Bronchial epithelial cell (primary cell): ENCODE data around the gene ARL6IP4. TPM values are rescaled to one million over a fixed set of nuclear protein-coding genes. Genes with fewer than 3 reads are reported as not detected.

Source experiments
- DNase-seq: peaks from one replicate; pipeline ENCODE4 v3.0.0-alpha.2; 2010; ENCODE audit warnings: low read depth
- FAIRE-seq: peaks from 2 replicates; lab custom pipeline; 2011; peaks lifted over from hg19 to GRCh38; lab: Jason Lieb, UNC
- H3K27me3 ChIP-seq: 2 replicates; pipeline ENCODE4 v1.5.1; 2011; ENCODE audit warnings: low read length; ENCODE audit not compliant: control insufficient read depth, insufficient read depth
- H3K36me3 ChIP-seq: 2 replicates; pipeline ENCODE4 v1.5.1; 2011; ENCODE audit warnings: low read length; ENCODE audit not compliant: control insufficient read depth, insufficient read depth
- H3K4me3 ChIP-seq: 2 replicates; pipeline ENCODE4 v1.5.1; 2011; ENCODE audit warnings: mild to moderate bottlenecking, low read depth, low read length, control low read depth
- total RNA-seq: library from RNA; depleted of rRNA; stranded (reverse); fragments of >200 nt; gene quantifications from 2 replicates; pipeline ENCODE4 v1.2.1, GENCODE V29; 2014
- TF ChIP-seq, protein P1 (sequence below): IDR thresholded peaks from 2 replicates; pipeline ENCODE4 v1.5.1; 2011; ENCODE audit warnings: mild to moderate bottlenecking, moderate library complexity, low read length, control low read depth, inconsistent platforms; ENCODE audit not compliant: insufficient read depth, severe bottlenecking

ARL6IP4 gene
- total RNA-seq, 1 donor from 2014 or later: 158 TPM

DNA sequence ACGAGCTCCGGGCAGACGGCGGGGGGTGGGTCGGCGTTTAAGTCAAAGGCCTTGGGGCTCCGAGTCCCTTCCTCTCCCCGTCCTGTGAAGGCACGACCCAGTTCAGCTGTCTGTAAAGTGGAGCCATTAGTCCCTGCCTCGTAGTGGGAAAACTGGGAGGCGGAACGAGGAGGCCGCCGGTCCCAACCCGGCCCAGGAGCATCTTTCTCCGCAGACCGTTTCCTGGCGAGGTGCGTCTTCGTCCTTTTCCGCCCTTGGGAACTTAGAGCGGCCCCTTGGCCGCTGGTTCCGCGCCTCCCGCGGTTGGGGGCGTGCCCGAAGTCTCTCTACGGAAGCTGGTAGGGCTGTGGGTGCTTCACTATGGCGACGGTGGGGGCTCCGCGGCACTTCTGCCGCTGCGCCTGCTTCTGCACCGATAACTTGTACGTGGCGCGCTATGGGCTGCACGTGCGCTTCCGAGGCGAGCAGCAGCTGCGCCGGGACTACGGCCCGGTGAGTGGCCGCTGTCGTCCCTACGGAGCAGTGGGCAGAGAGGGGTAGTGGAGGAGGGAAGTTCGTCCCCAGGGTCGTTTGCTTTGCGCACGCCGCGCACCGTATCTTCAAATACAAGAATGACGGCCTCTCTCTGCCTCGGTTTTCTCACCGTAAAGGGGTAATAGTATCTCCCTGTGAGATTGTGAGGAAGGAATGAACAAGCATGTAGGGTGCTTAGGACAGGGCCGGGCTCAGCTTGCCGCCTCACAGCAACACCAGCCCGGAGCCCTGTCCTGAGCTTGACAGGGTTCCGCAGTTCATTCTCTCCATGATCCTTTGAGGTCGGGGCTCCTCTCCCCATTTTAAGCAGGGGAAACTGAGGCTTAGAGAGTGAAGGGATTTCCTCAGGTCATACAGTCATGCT lies 5.3 kb upstream of the ARL6IP4 start, which contains the start of gene OGFOD2:
TSS of gene OGFOD2 (plus strand) at position 353 of the 898 bp plus-strand sequence. CDS start at position 361, 8 bp downstream.
- Histone ChIP-seq H3K4me3 (peak within 1 kb of the TSS; percentile 80), H3K36me3 (peaks cover 6% of the 10 kb centered on the region), H3K27me3 (no peaks in the 10 kb centered on the region)
- TF ChIP-seq, protein P1, sequence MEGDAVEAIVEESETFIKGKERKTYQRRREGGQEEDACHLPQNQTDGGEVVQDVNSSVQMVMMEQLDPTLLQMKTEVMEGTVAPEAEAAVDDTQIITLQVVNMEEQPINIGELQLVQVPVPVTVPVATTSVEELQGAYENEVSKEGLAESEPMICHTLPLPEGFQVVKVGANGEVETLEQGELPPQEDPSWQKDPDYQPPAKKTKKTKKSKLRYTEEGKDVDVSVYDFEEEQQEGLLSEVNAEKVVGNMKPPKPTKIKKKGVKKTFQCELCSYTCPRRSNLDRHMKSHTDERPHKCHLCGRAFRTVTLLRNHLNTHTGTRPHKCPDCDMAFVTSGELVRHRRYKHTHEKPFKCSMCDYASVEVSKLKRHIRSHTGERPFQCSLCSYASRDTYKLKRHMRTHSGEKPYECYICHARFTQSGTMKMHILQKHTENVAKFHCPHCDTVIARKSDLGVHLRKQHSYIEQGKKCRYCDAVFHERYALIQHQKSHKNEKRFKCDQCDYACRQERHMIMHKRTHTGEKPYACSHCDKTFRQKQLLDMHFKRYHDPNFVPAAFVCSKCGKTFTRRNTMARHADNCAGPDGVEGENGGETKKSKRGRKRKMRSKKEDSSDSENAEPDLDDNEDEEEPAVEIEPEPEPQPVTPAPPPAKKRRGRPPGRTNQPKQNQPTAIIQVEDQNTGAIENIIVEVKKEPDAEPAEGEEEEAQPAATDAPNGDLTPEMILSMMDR: no peak
- peak; percentile 74 for DNase-seq
- FAIRE-seq: no peak

DNA sequence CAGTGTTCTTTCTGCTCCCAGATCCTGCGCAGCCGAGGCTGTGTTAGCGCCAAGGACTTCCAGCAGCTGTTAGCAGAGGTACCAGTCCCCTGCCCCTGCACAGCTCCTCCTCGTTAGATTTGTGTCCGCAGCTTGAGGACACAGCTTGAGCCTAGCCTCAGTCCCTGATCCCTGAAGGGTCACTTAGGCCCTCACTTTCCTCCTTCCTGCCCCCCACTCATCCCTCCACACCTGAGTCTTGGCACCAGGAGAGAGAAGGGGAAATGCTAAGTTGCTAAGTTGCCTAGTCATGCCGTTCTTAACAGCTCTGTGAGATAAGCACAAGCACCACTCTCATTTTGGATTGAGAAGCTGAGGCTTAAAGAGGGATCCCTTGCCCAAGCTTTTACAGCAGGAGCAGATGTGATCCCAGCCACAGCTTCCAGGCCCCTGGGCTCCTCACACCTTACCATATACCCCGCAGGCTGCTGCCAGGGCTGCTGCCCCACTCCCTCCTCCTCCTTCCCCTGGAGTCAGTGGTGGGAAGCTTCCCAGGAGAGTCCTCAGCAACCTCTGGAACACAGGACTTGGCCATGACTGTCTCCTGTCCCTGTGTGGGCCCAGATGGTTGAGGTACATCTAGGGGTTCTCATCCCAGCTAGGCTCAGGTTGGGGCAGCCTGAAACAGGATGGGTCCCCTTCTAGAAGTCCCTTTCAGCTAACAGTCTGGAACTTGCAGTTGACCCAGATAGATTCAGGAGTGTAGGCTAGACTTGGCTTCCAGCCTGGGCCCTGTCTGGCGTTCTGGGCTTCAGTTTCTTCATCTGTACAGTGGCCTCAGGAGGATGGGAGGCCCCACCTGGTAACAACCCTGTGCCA lies 4.5 kb upstream of the ARL6IP4 start:
- no peaks in the 10 kb centered on the region for H3K27me3 ChIP-seq
- FAIRE-seq (no peak), DNase-seq (peak; percentile 15)
- TF ChIP-seq, protein P1: no peak
- peak overlapping the region; percentile 80 for H3K4me3 ChIP-seq
- peaks cover 6% of the 10 kb centered on the region for H3K36me3 ChIP-seq

GRCh38 chr12:122976648-122976975 lies 3.9 kb upstream of the ARL6IP4 start:
- DNase-seq (no peak), FAIRE-seq (no peak)
- Histone ChIP-seq H3K4me3 (no peak overlapping the region), H3K36me3 (peaks cover 6% of the 10 kb centered on the region), H3K27me3 (no peaks in the 10 kb centered on the region)
- TF ChIP-seq, protein P1: no peak

DNA sequence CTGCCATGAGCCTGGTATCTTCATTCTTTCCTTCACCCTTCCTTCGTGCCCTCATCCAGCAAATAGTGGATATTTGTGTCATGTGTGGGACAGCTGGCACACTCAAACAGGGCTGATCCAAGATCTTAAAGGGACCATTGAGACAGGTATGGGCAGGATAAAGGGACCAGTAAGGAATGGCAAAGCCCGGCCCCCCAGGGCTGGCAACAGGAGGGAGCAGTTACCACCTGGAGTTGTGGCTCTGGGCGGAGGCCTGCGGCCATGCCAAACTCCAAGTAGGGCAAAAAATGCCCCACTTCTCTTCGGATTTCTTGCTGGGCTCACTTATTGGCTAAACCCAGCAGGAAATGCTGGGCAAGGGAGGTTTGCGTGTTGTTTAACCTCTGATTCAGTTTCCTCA lies 3.3 kb upstream of the ARL6IP4 start:
- H3K27me3 ChIP-seq: no peaks in the 10 kb centered on the region
- no peak for FAIRE-seq
- H3K4me3 ChIP-seq: no peak overlapping the region
- TF ChIP-seq, protein P1: no peak
- DNase-seq: no peak
- peaks cover 8% of the 10 kb centered on the region for H3K36me3 ChIP-seq

DNA sequence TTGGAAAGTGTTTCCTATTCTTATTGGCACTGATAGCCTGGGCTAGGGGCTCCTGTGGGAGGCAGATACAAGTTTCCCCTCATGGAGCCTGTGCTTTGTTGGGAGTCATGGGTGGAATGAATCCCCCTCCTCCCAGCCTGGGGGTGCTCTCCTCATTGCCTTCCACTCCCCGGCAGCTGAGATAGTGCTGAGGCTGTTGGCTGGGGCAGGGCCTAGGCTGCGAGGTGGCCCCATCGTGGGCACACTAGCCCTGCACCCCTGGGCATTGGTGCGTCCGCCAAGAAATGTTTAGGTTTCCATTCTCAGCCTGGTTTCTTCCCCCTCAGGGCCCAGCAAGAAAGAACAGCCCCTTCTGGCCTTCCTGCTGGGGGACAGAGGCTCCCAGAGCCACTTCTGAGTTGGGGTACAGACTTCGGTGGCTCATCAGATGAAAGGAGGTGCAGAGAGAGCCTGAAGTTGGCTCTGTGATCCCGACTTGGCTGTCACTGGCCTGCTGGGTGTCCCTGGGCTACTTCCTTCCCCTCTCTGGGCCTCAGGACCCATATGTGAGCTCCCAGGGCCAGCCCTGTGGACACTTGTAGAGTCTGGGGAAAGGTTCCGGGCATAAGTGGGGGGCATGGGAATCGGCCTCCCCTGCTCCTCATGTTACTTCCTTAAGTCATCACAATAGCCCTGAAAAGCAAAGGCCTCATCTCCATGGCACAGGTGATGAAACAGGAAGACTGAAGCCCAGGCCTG lies 2.7 kb upstream of the ARL6IP4 start:
- FAIRE-seq (no peak), DNase-seq (no peak)
- Histone ChIP-seq H3K4me3 (no peak overlapping the region), H3K36me3 (peaks cover 12% of the 10 kb centered on the region), H3K27me3 (no peaks in the 10 kb centered on the region)
- TF ChIP-seq, protein P1: no peak
